ENCODE data around the gene HS3ST3B1. TPM values are rescaled to one million over a fixed set of nuclear protein-coding genes. Genes with fewer than 3 reads are reported as not detected.

Gene HS3ST3B1
- total RNA-seq, 6 experiments from 2014 or later, result 18.3 to 24.6 (median 22.3) TPM

DNA sequence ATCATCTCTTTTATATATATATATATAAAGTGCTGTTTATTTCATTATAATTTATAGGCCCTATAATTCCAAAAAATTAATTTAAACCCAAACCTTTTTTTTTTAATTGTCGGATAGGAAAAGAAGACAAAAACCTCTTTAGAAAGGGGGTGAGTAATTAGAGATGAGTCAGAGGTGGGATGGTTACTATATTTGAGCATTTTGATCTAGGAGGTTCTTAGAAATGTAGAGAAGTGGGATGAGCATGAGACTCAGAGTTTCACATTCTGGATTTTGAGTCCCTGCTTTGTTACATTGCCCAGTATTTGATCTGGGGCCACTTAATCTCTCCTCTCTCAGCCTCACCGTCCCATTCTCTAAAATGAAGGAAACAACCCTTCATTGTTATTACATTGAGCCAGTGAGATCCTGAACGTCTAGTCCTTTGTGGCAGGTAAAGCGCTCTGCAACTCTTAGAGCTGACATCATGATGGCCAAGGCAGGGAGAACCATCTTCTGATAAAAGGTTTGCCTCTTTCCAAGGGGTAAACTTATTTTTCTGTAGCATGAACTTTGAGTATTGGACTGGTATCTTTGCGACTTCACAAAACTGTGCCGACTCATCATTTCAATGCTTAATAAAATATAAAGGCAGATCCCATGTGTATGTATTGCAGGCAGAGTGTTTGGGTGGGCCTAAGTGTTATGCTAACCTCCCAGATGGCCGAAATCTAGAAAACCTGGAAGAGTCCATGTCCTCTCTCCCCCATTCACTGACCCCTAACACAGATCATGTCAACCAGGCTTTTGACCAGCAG is 21.3 kb downstream of the HS3ST3B1 start:
- no peak for DNase-seq
- Mint-ChIP-seq H3K4me3 (no peak overlapping the region), H3K36me3 (ENCODE audit: low read depth) (peaks cover 20% of the 10 kb centered on the region; the same call in 1 of the 2 replicates), H3K27me3 (ENCODE audit: insufficient read depth) (no peaks in the 10 kb centered on the region), H3K9me3 (no peaks in the 10 kb centered on the region), H3K27ac (no peak overlapping the region), H3K4me1 (ENCODE audit: low read depth) (peaks cover 46% of the 10 kb centered on the region)
- TF ChIP-seq, protein P1, sequence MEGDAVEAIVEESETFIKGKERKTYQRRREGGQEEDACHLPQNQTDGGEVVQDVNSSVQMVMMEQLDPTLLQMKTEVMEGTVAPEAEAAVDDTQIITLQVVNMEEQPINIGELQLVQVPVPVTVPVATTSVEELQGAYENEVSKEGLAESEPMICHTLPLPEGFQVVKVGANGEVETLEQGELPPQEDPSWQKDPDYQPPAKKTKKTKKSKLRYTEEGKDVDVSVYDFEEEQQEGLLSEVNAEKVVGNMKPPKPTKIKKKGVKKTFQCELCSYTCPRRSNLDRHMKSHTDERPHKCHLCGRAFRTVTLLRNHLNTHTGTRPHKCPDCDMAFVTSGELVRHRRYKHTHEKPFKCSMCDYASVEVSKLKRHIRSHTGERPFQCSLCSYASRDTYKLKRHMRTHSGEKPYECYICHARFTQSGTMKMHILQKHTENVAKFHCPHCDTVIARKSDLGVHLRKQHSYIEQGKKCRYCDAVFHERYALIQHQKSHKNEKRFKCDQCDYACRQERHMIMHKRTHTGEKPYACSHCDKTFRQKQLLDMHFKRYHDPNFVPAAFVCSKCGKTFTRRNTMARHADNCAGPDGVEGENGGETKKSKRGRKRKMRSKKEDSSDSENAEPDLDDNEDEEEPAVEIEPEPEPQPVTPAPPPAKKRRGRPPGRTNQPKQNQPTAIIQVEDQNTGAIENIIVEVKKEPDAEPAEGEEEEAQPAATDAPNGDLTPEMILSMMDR (IDR thresholded peaks at IDR 0.05), result no peak

DNA sequence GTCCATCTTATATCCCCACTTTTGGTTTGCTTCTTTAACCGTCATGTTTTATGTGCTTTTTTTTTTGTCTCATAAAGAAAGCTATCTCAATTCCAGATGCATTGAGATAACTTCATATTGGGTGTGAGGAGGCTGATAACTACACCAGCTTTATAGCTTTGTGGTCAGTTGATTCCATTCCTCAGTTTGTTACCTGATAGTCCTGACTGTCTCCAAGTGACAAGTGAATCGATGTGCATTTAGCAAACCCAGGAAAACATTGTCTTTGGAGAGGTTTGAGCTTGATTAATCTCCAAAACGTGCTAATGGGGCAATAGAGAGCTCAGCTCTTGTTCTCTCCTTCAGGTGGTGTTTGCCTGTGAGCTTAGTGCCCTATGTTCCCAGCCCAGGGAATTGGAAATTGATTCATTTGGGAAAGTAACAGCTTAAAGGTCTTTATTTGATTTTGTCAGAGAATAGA is 22.7 kb downstream of the HS3ST3B1 start:
- Mint-ChIP-seq H3K36me3 (ENCODE audit: low read depth) (peaks cover 13% of the 10 kb centered on the region; the same call in 1 of the 2 replicates), H3K4me1 (ENCODE audit: low read depth) (peaks cover 58% of the 10 kb centered on the region)

DNA sequence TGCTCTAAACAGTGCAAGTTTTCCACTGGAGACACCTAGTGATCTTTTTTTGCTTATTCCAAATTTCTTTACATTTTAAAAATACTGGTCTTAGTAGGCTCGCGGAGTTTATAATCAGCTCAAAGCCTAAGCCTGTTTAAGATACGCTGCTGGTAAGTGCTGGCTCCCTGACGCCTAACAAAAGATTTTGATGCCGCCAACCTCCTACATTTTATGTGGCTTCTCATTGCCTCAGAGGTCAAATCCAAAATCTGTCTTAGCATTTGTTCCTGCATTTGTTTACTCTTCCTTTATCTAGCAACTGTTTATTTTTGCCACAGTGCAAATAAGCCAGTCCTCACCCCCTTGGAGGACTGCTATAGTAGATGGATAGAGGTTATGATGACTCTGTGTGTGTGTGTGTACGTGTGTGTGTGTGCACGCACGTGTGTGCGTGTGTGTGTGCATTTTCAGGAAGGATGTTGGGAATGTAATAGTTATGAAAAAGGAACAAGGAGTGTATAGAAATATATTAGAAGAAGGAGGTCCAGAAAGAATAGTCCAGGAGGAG is 24.8 kb downstream of the HS3ST3B1 start:
- Mint-ChIP-seq H3K27ac (no peak overlapping the region; the same call in 1 of the 2 replicates), H3K9me3 (no peaks in the 10 kb centered on the region), H3K27me3 (ENCODE audit: insufficient read depth) (no peaks in the 10 kb centered on the region), H3K4me3 (no peak overlapping the region), H3K36me3 (ENCODE audit: low read depth) (peaks cover 13% of the 10 kb centered on the region; the same call in 1 of the 2 replicates), H3K4me1 (ENCODE audit: low read depth) (peaks cover 58% of the 10 kb centered on the region)
- TF ChIP-seq, protein P1 (IDR thresholded peaks at IDR 0.05), result no peak
- no peak for DNase-seq

More for the DNA sequence above, 22.7 kb downstream of the HS3ST3B1 start:
- Mint-ChIP-seq H3K27ac (no peak overlapping the region), H3K4me3 (no peak overlapping the region), H3K27me3 (ENCODE audit: insufficient read depth) (no peaks in the 10 kb centered on the region), H3K9me3 (no peaks in the 10 kb centered on the region)
- TF ChIP-seq, protein P1 (IDR thresholded peaks at IDR 0.05), result no peak
- no peak for DNase-seq

DNA sequence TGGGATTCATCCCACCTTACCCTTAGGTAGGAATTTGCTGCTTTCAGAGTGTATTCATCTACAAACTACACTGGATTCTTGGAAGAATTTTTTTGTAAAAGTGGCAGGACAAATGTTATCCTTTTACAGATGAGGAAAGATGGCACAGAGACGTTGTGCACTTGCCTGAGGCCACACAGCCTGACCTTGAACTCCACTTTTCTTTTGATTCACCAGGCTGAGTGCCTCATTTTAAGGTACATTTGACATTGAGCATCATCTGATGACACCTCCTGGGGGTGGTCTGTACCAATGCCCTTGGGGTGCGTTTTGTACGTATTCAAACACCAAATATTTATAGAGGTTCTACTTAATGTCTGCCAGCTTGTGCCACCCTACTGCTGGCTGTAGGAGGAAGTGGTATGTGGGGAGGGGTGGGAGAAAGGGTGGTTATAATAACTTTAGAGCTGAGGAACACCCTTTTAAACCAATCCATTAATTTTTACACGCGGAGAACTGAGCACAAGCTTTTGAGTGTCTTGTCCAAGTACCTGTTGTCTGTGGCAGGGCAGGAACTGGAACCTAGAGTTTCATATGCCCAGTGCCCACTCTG is 29.1 kb downstream of the HS3ST3B1 start:
- Mint-ChIP-seq H3K4me3 (no peak overlapping the region), H3K4me1 (ENCODE audit: low read depth) (peaks cover 45% of the 10 kb centered on the region), H3K27me3 (ENCODE audit: insufficient read depth) (no peaks in the 10 kb centered on the region), H3K36me3 (ENCODE audit: low read depth) (peaks cover 6% of the 10 kb centered on the region; the same call in 1 of the 2 replicates), H3K9me3 (no peaks in the 10 kb centered on the region), H3K27ac (peak overlapping the region; percentile 7; the same call in 1 of the 2 replicates)
- TF ChIP-seq, protein P1 (IDR thresholded peaks at IDR 0.05), result no peak
- DNase-seq, result no peak

DNA sequence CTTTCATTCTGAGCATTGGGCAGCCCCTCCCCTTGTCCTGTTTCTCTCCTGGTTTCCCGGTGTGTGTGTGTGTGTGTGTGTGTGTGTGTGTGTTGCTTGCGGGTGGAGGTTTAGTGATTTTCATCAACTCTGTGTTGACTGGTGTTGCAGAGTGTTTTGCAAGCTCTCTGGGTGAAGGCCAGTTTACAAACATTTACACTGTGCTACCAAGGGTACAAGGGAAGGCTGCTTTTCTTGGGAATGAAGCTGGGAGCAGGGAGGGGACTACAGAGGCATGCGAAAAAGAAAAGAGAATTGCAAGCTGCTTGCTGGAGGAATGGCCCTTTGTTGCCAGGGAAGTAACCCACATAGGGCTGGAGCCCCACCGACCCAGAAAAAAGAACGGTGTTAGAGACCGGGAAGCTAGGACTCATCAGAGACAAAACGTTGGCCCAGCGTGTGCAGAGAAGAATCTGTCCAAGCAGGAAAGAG is 29.6 kb downstream of the HS3ST3B1 start:
- Mint-ChIP-seq H3K27ac (peak overlapping the region; percentile 7; the same call in 1 of the 2 replicates), H3K36me3 (ENCODE audit: low read depth) (peaks cover 6% of the 10 kb centered on the region; the same call in 1 of the 2 replicates), H3K9me3 (no peaks in the 10 kb centered on the region), H3K27me3 (ENCODE audit: insufficient read depth) (no peaks in the 10 kb centered on the region), H3K4me1 (ENCODE audit: low read depth) (peaks cover 45% of the 10 kb centered on the region), H3K4me3 (no peak overlapping the region)
- TF ChIP-seq, protein P1 (IDR thresholded peaks at IDR 0.05), result no peak
- no peak for DNase-seq
